ENCODE data around the gene TTLL9.

The TTLL9 gene

GRCh38 chr20:31870726-31871617, 538 bp downstream of the TTLL9 start:
- DNase-seq (ENCODE audit: low read depth): no peak
- no peak for TF ChIP-seq CTCF (IDR thresholded peaks at IDR 0.05; ENCODE audit: low read depth, low read length, missing control alignments)
- peak overlapping the region; percentile 25 for H3K4me3 ChIP-seq (ENCODE audit: low read depth, low read length)

GRCh38 chr20:31871618-31871954, 1.2 kb downstream of the TTLL9 start:
- DNase-seq (ENCODE audit: low read depth): no peak
- H3K4me3 ChIP-seq (ENCODE audit: low read depth, low read length): no peak overlapping the region
- TF ChIP-seq CTCF (IDR thresholded peaks at IDR 0.05; ENCODE audit: low read depth, low read length, missing control alignments): no peak

- no peak overlapping the region for H3K4me3 ChIP-seq (ENCODE audit: low read depth, low read length)
- no peak for TF ChIP-seq CTCF (IDR thresholded peaks at IDR 0.05; ENCODE audit: low read depth, low read length, missing control alignments)
- DNase-seq (ENCODE audit: low read depth): no peak
These were observed 2.0 kb downstream of the TTLL9 start for GRCh38 chr20:31872406-31872805.

GRCh38 chr20:31875671-31876070, 5.2 kb downstream of the TTLL9 start:
- no peak for DNase-seq (ENCODE audit: low read depth)
- no peak for TF ChIP-seq CTCF (IDR thresholded peaks at IDR 0.05; ENCODE audit: low read depth, low read length, missing control alignments)
- no peak overlapping the region for H3K4me3 ChIP-seq (ENCODE audit: low read depth, low read length)

GRCh38 chr20:31877684-31878083, 7.2 kb downstream of the TTLL9 start:
- TF ChIP-seq CTCF (IDR thresholded peaks at IDR 0.05; ENCODE audit: low read depth, low read length, missing control alignments): no peak
- H3K4me3 ChIP-seq (ENCODE audit: low read depth, low read length): no peak overlapping the region
- DNase-seq (ENCODE audit: low read depth): no peak

- H3K4me3 ChIP-seq (ENCODE audit: low read depth, low read length): peak overlapping the region; percentile 62
- DNase-seq (ENCODE audit: low read depth): peak; percentile 68
- no peak for TF ChIP-seq CTCF (IDR thresholded peaks at IDR 0.05; ENCODE audit: low read depth, low read length, missing control alignments)
These were observed 8.9 kb downstream of the TTLL9 start for GRCh38 chr20:31879143-31879987.

Data from GM12864 (cell line).